ENCODE measurements around the gene OVOL2. TPM values are rescaled to one million over a fixed set of nuclear protein-coding genes. Genes with fewer than 3 reads are reported as not detected.
"Not testable (repeated sequence)": the region's sequence is repeated elsewhere in the genome, so short reads cannot be mapped to it uniquely, and the experiment has no call there.

The OVOL2 gene
- total RNA-seq, 2 experiments from 2014 or later, result not detected

GRCh38 chr20:18087054-18087453 is 29.3 kb upstream of the OVOL2 start:
- ATAC-seq, result no peak
- Mint-ChIP-seq H3K4me3 (no peak overlapping the region), H3K9me3 (no peaks in the 10 kb centered on the region), H3K4me1 (ENCODE audit: low read depth) (no peaks in the 10 kb centered on the region), H3K27ac (no peak overlapping the region), H3K27me3 (peaks cover 2% of the 10 kb centered on the region), H3K36me3 (ENCODE audit: low read depth) (no peaks in the 10 kb centered on the region)
- intact Hi-C loops (cut with micrococcal nuclease), result no loop called here
- ChIA-PET POLR2A (no interaction called here), CTCF (no interaction called here)
- TF ChIP-seq, protein P1, sequence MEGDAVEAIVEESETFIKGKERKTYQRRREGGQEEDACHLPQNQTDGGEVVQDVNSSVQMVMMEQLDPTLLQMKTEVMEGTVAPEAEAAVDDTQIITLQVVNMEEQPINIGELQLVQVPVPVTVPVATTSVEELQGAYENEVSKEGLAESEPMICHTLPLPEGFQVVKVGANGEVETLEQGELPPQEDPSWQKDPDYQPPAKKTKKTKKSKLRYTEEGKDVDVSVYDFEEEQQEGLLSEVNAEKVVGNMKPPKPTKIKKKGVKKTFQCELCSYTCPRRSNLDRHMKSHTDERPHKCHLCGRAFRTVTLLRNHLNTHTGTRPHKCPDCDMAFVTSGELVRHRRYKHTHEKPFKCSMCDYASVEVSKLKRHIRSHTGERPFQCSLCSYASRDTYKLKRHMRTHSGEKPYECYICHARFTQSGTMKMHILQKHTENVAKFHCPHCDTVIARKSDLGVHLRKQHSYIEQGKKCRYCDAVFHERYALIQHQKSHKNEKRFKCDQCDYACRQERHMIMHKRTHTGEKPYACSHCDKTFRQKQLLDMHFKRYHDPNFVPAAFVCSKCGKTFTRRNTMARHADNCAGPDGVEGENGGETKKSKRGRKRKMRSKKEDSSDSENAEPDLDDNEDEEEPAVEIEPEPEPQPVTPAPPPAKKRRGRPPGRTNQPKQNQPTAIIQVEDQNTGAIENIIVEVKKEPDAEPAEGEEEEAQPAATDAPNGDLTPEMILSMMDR (IDR thresholded peaks at IDR 0.05), result no peak
- DNase-seq, result no peak

DNA sequence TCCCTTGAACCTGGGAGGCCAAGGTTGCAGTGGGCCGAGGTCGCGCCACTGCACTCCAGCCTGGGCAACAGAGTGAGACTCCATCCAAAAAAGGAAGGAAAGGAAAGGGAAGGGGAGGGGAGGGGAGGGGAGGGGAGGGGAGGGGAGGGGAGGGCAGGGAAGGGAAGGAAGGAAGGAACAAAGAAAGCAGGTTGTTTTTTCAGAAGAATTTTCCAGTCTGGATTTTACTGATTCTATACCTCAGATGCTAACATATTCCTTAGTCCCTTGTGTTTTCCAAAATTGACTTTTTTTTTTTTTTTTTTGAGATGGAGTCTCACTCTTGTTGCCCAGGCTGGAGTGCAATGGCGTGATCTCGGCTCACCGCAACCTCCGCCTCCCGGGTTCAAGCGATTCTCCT is 23.1 kb upstream of the OVOL2 start:
- H3K9me3 Mint-ChIP-seq; intact Hi-C loops (cut with micrococcal nuclease); H3K27me3 Mint-ChIP-seq; CTCF ChIA-PET; ATAC-seq; H3K36me3 Mint-ChIP-seq (ENCODE audit: low read depth); DNase-seq; POLR2A ChIA-PET; H3K4me1 Mint-ChIP-seq (ENCODE audit: low read depth); H3K27ac Mint-ChIP-seq; H3K4me3 Mint-ChIP-seq: not testable (repeated sequence)

DNA sequence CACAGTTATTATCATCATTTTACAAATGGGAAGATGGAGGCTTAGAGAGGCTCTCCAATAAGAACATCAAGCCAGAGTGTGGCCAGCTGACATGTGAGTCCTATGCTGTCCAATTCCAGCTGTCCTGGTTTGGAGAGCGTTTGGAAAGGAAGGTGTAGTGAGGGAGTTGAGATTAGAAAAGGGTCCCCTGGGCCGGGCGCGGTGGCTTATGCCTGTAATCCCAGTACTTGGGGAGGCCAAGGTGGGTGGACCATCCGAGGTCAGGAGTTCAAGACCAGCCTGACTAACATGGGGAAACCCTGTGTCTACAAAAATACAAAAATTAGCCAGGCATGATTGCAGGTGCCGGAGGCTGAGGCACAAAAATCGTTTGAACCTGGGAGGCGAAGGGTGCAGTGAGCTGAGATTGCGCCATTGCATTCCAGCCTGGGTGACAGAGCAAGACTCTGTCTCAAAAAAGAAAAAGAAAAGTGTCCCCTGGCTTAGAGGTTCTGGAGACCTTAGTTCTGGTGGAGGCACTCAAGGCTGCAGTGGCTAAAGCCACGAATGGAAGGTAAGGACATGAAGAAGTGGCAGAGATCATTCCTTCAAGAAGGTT is 22.1 kb upstream of the OVOL2 start:
- intact Hi-C loops (cut with micrococcal nuclease), result no loop called here
- H3K27me3 Mint-ChIP-seq, result peaks cover 5% of the 10 kb centered on the region
- no peaks in the 10 kb centered on the region for H3K9me3 Mint-ChIP-seq
- no peaks in the 10 kb centered on the region for H3K4me1 Mint-ChIP-seq (ENCODE audit: low read depth)
- ChIA-PET POLR2A (no interaction called here), CTCF (no interaction called here)
- ATAC-seq (no peak), DNase-seq (no peak)
- H3K36me3 Mint-ChIP-seq (ENCODE audit: low read depth), result no peaks in the 10 kb centered on the region
- H3K4me3 Mint-ChIP-seq, result no peak overlapping the region
- no peak overlapping the region for H3K27ac Mint-ChIP-seq
- TF ChIP-seq, protein P1 (IDR thresholded peaks at IDR 0.05), result no peak

DNA sequence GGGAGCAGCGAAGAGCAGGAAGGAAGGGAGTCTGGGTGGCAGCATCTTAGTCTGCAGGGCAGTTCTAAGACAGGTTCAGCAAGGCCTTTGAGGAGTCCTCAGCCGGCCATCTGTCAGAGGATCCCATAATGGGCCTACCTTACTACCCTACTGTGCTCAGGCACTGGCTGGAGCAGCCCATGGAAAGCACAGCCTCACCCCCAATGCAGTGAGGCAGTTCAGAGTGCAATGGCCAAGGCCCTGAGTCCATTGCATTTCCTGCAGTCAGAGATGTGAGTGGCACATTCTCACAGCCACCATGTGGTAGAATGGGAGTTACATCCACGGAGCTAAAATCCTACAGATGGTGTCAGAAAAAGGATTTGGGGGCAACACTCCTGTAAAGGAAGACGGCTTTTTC is 19.4 kb upstream of the OVOL2 start:
- Mint-ChIP-seq H3K27ac (no peak overlapping the region), H3K4me1 (ENCODE audit: low read depth) (no peaks in the 10 kb centered on the region), H3K4me3 (no peak overlapping the region), H3K9me3 (no peaks in the 10 kb centered on the region), H3K27me3 (peaks cover 11% of the 10 kb centered on the region), H3K36me3 (ENCODE audit: low read depth) (no peaks in the 10 kb centered on the region)
- ATAC-seq (no peak), DNase-seq (no peak)
- intact Hi-C loops (cut with micrococcal nuclease), result no loop called here
- TF ChIP-seq, protein P1 (IDR thresholded peaks at IDR 0.05), result no peak
- ChIA-PET CTCF (no interaction called here), POLR2A (no interaction called here)

GRCh38 chr20:18072532-18072931 is 14.8 kb upstream of the OVOL2 start:
- ChIA-PET POLR2A (no interaction called here), CTCF (no interaction called here)
- no peaks in the 10 kb centered on the region for H3K4me1 Mint-ChIP-seq (ENCODE audit: low read depth)
- no peaks in the 10 kb centered on the region for H3K9me3 Mint-ChIP-seq
- intact Hi-C loops (cut with micrococcal nuclease), result no loop called here
- H3K4me3 Mint-ChIP-seq, result no peak overlapping the region
- no peak for ATAC-seq
- H3K27me3 Mint-ChIP-seq, result peaks cover 13% of the 10 kb centered on the region
- H3K27ac Mint-ChIP-seq, result no peak overlapping the region
- TF ChIP-seq, protein P1 (IDR thresholded peaks at IDR 0.05), result no peak
- no peaks in the 10 kb centered on the region for H3K36me3 Mint-ChIP-seq (ENCODE audit: low read depth)
- DNase-seq, result no peak
